ENCODE results near the gene NEGR1.

DNA sequence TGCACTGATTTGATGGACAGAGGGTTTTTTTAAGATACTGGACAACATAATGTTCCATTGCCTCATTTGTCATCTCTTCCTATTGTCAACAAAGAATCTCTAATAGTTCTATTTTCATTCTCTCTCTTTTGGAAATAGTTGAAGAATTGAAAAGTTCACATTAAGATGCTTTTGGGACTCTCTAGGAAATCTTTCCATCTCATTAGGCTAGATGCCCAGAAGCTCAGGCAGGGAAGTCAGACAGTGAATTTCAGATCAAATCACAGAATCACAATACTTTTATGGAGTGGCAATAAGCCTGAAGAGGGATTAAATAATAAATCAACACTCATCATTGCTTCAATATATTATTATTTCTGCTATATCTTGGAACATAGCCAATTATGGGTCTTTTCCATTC lies 29.2 kb downstream of the NEGR1 start:
- TF ChIP-seq, protein P1, sequence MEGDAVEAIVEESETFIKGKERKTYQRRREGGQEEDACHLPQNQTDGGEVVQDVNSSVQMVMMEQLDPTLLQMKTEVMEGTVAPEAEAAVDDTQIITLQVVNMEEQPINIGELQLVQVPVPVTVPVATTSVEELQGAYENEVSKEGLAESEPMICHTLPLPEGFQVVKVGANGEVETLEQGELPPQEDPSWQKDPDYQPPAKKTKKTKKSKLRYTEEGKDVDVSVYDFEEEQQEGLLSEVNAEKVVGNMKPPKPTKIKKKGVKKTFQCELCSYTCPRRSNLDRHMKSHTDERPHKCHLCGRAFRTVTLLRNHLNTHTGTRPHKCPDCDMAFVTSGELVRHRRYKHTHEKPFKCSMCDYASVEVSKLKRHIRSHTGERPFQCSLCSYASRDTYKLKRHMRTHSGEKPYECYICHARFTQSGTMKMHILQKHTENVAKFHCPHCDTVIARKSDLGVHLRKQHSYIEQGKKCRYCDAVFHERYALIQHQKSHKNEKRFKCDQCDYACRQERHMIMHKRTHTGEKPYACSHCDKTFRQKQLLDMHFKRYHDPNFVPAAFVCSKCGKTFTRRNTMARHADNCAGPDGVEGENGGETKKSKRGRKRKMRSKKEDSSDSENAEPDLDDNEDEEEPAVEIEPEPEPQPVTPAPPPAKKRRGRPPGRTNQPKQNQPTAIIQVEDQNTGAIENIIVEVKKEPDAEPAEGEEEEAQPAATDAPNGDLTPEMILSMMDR (IDR thresholded peaks at IDR 0.05; ENCODE audit: insufficient read depth, low read depth, low read length), result no peak
- TF ChIP-seq EZH2 (IDR thresholded peaks at IDR 0.05; ENCODE audit: insufficient read depth, low read length), result no peak
